Hepatic stellate cell (primary cell): Measurements from ENCODE around the gene ZNF418.

Experiments used
- DNase-seq: peaks from one replicate; pipeline ENCODE4 v3.0.0; 2011; ENCODE audit warnings: low spot score

Gene ZNF418

DNA sequence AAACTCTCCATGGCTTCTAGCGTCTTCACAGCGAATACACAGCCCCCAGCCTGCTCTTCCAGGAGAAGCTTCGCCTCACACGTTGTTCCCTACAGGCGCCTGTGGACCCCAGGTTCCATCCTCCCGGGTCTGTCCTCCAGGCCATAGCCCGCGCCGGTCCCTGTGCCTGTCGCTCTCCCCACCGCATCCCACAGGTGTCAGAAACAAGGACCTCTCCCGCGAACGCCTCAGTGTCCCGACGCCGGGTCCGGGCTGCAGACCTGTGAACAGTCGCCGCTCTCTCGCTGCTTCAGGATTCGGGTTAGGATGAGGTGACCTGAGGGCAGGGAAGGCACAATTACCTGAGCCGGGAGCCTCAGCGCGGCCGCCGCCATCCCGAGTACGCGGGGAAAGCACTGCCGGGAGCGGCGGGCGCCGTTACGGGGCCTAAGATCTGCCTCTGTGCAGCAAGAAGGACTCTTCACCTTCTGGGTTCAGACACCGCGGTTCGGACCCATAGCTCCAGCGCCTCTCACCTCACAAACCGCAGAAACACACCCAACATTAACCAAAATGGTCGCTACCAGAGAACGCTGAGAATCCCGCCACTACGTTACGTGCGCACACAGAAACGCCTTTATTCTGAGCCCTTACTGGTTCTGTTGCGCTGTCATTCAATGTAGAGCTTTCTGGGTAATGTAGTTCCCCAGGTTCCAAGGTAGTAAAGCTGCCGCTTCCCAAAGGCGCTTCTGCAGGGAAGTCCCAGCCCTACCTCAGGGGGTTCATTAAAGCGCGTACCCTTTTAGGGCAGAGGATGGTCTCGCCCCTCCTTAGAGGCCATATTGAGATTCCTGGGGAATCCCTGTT is at the start of gene ZNF418:
ZNF418 (minus strand) TSS at position 583 of the 846 bp plus-strand sequence. CDS start 1,580 bp downstream, outside the sequence.
- peak; percentile 75 for DNase-seq

DNA sequence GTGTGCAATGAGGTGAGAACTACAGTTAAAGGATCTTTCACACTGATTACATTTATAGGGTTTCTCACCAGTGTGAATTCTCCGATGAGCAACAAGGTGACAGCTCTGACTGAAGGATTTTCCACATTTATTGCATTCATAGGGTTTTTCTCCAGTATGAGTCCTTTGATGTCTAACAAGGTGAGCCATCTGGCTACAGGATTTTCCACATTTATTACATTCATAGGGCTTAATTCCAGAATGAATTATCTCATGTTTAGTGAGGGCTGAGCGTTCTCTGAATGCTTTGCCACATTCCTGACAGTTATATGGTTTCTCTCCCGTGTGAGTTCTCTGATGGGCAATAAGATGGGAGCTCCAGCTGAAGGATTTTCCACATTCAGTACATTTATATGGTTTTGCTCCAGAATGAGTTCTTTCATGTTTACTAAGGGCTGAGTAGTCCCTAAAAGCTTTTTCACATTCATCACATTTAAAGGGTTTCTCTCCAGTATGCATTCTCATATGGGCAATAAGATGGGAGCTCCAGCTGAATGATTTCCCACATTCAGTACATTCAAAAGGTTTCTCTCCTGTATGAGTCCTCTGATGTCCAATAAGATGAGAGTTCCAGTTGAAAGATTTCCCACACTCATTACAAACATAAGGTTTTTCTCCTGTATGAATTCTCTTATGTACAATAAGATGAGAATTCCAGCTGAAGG is 43.5 kb upstream of the ZNF418 start:
- no peak for DNase-seq

DNA sequence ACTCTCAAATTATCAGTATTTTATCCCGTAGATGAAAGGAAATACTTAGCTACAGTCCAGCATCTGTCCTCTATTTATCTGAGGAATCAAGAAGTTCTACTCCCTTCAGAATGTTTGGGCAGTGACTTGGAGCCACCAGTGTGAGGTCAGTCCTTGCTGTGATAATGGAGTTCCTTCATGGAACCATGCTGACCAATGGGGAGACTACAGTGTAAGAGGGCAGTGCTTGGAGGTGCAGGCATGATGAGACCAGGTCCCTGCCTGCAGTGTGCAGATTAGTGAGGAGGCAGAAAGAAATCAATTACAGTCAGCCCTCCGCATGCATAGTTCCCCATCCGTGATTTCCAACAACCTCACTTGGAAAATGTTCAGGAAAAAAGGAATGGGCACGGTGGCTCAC is 39.2 kb upstream of the ZNF418 start, which contains the start of gene C19orf18:
C19orf18 (minus strand) TSS at position 101 of the 400 bp plus-strand sequence. CDS start 102 bp downstream, outside the sequence.
- no peak for DNase-seq

DNA sequence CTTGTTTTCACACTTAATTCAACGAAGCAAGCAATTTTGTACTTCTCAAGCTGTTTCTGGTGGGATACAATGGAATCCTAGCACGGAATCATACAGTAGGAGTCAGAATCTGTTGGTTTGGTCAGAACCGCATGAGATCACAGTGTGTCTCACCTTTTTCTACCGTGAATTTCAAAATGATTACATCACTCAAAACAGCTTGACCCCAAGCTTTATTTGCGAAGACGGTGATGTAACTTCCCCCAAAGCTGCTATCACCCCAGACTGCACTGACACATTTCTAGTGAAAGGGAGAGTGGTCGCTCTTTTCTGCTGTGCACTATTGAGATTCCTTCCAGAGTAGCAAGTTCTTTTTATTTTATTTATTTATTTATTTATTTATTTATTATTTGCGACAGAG is 29.6 kb upstream of the ZNF418 start:
- no peak for DNase-seq

DNA sequence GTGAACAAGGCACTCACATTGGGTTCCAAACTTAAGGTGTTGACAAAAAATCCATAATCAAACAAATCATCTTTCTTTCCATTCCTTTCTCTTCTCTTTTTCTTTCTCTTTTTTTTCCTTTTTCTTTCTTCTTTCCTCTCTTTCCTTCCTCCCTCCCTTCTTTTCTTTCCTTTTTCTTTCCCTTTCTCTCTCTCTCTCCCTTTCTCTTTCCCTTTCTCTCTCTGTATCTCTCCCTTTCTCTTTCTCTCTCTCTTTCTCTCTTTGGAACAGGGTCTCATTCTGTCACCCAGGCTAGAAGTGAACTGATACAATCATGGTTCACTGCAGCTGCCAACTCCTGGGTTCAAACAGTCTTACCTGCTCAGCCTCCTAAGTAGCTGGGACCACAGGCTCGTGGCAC is 26.6 kb upstream of the ZNF418 start:
- no peak for DNase-seq

DNA sequence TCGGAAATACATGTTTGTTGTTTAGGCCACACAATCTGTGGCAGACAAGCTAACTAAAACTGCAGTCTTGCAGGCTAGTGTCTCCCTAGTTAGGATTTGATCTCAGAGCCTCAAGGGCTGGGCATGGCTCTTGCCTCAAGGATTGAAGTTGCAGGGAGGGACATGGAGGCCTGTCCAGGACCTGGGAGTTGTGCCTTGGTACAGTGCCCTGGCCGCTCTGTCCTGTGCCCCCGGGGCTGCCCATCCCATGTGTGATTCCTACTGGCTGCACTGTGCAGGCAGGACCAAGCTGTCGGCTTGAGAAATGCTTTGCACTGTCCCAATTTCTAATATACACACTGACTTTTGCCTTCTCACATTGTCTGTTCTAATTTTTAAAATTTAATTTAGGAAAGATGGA is 19.8 kb upstream of the ZNF418 start:
- DNase-seq = no peak

DNA sequence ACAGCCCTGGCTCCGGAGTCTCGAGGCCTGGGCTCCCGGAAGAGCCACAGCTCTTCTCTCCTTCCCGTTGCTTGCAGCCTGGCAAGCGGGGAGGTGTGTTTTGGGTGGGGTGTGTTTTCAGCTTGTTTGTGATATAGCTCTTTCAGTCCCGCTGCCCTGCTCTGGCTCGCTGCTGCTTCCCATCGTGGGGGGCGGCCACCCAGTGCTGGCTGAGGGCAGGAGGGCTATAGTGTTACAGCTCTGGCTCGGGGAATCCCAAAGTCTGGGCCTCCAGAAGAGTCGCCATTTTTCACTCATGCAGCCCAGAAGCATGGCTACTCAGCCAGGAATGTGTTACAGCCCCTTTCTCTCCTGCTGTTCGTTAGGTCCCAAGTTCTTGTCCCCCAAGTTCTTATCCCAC is 14.5 kb upstream of the ZNF418 start:
- no peak for DNase-seq

DNA sequence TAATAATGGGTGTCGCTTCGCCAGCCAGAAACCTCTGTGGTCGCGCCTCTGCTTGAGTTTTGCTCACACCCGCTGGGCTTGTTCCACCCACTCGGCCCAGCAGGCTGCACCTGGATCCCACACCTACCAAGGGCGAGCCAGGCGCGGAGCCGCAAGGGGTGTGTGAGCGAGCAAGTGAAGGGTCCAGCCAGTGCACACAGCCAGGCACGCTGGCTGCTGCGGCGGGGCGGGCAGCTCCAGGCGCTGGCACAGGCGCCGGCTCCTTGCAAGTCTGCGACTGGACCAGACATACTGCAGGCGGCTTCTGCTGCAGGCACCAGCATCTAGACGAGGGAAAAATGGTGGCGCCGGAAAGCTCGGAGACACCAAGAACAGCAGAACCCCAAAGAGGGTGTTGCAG is 14.1 kb upstream of the ZNF418 start:
- no peak for DNase-seq

DNA sequence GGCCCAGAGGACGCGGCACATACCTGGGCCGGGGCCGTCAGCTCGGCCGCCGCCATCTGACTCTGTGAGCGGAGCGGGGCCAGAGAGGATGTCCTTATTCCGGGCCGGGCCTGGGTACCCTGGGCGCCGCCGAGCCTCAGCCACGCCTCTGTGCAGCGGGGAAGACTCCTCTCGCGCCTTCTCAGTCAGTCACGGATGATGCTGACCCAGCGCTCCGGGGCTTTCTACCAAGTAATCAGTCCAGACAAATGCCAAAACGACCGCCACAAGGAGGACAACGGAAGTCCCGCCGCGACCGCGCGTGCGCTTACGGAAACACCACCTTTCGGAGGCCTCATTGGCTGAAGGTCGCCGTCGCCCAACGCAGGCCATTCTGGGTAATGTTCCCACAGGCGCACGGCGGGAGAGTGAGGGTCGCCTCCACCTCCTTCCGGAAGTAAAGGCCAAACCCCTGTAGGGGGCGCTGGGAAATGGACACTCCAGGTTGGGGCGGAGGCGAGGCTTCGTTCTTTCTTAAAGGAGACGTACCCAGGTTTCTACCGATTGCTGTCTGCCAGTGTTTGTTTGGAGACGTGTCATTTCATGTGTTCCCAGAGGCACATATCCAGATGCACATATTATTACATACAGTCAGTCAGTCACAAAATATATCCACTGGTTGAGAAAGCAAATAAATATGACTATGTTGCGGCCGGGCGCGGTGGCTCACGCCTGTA is 12.4 kb upstream of the ZNF418 start, which contains the start of gene ZNF256:
ZNF256 (minus strand) TSS at position 288 of the 716 bp plus-strand sequence; CDS start at position 56, 232 bp downstream.
- peak; percentile 95 for DNase-seq

DNA sequence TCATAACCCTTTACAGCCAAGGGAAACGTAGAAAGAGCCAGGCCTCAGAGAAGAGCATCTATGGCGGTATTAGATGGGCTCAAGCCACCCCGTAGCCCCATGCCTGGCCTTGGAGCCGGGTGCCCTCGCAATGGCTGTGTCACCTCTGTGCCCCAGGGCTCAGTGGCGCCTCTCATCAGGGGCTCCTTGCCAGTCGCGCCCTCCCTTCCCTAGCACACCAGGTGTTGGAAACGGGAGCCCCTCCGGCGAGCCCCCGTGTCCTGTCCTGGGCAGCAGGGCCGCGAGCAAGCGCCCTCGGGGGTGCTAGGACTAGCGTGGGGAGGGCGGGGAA is 11.9 kb upstream of the ZNF418 start:
- no peak for DNase-seq

DNA sequence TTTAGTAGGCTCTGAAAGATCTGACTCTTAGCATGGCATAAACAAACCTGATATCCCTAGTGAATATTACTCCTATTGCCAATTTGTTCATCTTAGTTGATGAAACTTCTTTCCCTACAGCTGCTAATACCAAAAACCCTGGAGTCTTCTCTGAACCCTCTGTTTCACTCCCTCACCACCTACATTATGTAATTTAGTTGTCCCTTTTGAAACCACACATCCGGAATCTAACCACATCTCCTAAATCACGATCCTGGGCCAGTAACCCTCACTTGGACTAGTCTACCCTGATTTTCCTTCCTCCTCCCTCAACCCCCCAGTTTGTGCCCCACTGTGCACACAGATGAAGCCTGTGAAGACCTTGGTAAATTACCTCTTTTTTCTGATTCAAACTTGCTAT is 11.1 kb upstream of the ZNF418 start:
- no peak for DNase-seq

DNA sequence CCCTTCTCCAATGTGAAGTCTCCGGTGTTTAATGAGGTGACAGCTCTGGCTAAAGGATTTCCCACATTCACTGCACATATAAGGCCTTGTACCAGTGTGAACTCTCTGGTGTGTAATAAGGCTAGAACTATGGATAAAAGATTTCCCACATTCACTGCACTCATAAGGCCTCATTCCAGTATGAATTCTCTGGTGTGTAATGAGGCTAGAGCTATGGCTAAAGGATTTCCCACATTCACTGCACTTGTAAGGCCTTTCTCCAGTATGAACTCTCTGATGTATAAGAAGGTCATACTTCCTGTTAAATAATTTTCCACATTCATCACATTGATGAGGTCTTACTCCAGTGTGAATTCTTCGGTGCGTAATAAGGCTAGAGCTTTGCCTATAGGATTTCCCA is 6.4 kb upstream of the ZNF418 start:
- no peak for DNase-seq

DNA sequence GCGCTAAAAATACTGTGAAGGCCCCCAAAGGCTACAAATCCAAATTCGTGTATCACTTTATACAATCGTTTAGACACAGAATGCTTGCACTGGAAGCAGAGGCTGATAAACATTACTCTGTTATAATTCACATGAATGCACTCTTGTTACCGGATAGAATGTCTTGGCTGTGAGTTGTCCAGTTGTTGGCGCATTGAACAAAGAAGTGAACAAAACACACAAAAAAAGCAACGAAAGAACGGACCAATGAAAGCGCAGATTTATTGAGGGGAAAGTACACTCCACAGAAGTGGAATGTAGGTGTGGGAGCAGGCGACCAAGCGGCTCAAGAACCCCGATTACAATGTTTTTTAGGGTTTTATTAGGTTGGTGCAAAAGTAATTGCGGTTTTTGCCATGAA is 529 bp upstream of the ZNF418 start:
- no peak for DNase-seq

DNA sequence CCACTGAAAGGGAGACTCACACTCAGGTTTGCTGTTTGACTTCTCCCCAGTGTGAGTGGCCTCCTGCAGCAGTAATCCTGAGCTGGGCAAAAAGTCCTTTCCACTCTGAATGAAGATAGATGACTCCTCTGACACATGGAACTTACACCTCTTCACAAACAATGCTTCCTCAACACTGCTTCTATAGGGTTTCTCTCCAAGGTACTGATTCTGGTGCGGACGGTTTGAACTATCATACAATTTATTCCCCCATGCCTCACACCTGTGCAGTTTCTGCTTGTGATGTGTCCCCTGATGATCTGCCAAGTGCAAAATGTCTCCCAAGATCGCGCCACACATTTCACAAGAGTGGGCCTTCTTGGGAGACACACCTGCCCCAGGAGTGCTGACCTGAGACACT is 7.6 kb downstream of the ZNF418 start:
- DNase-seq = no peak

DNA sequence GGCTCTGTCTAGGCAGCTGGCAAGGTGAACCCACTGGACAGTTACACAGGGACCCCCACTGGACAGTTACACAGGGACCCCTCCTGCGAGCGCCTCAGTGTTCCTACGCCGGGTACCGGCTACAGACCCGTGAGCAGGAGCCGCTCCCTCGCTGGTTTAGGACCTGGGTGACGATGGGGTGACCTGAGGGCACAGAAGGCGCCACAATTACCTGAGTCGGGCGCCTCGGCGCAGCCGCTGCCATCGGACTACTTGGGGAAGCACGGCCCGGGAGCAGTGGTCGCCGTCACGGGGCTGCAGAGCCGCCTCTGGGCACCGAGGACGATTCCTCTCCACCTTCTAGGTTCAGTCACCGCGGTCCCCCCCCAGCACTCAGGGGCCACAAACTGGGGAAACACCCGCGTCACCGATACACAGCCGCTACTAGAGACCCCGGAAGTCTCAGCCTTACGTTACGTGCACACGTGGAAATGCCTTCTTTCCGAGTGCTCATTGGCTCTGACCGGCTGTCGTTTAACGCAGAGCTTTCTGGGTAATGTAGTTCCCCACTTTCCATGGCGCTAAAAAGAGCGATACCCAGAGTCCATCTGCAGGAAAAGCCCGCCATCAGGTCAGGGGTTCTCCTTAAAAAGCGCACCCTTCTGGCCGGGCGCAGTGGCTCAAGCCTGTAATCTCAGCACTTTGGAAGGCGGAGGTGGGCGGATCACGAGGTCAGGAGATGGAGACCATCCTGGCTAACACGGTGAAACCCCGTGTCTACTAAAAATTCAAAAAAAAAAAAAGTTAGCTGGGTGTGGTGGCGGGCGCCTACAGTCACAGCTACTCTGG is 18.8 kb downstream of the ZNF418 start, which contains the start of gene ZNF417:
ZNF417 (minus strand) TSS at position 425 of the 828 bp plus-strand sequence; CDS start at position 244, 181 bp downstream.
- DNase-seq = peak; percentile 96

DNA sequence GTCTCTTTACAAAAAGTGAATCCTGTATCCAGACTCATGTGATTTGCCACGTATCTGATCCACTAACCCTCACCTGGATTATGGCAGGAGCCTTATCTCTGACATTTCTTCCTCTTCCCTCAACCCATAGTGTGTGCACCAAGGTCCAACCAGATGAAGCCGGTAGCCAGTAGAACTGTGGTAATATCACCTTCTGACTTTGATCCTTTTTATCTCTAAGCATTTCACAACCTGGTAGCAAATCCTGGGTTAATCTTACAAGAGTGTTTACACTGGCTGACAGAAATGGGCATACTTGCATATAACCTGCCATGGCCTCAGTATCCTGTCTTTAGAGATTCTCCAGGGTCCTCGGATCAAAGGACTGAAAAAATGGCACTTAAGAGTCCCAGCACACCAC is 20.7 kb downstream of the ZNF418 start:
- DNase-seq = no peak

DNA sequence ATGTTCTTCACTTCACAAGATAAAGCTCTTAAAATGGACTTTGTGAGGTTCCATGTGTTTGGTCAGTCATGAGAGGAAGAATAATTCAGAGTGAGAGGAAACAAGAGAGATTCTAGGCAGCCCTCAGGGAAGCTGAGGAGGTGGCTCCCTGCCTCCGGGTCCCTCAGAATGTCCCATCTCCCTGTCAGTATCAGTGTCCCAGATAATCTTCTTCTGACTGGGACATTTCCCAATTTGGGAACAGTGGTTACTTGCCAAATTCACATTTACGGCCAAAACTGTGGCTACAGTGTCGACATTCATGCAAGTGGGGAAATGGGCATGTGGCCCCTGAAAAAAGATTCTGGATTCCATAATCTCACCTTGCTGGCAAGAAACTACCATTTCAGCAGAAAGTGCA is 27.8 kb downstream of the ZNF418 start:
- DNase-seq = no peak

DNA sequence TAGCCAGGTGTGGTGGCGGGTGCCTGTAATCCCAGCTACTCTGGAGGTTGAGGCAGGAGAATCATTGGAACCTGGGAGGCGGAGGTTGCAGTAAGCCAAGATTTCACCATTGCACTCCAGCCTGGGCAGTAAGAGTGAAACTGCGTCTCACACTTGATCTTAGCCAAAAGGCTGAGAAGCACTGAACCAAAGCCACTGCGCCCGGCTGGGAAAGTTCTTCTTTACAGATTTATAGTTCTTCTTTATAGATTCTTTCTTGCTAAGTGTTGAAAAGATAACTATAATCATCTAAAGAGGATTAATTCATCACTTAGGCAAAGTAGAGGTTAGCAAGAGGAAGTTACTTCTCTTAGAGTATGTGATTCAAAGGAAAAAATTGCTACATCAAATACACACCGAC is 29.9 kb downstream of the ZNF418 start:
- no peak for DNase-seq

DNA sequence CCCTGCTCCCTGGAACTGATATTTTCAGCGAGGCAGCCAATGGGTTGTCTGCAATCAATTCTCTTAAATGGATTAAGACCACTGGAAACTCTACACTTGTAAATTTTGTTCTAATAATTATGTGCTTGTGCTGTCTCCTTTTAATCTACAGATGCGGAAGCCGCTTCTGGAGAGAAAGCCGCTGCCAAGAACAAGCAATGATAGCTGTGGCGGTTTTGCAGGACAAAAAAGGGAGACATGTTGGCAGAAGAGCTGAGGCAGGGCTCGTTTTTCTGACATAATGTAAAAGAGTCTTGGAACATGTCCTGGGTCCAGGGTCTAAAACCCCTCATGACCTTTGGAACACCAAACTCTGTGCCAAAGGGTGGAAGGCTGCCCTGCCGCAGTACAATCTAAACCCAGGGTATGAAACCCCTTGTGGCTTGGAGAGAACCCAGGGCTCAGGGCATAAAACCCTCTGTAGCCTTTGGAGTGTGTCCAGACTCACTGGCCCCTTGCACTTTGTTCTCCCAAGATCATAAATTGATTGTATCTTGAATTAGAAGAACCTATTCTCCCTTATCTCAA is 31.5 kb downstream of the ZNF418 start:
- no peak for DNase-seq

DNA sequence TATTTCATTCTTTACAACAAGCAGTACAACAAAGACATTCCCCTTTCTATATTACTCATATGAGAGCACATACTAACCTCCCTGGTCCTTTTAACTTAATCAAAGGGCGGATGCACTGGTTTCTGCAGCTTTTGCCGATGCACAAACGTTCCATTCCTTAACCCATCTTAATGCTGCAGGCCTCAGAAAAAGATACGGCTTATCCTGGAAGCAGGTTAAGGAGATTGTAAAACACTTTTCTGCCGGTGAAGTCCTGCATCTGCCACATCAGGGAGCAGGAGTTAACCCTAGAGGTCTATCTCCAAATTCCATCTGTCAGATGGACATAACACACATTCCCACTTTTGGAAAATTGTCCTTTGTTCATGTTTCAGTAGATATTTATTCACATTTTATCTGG is 34.9 kb downstream of the ZNF418 start:
- no peak for DNase-seq

DNA sequence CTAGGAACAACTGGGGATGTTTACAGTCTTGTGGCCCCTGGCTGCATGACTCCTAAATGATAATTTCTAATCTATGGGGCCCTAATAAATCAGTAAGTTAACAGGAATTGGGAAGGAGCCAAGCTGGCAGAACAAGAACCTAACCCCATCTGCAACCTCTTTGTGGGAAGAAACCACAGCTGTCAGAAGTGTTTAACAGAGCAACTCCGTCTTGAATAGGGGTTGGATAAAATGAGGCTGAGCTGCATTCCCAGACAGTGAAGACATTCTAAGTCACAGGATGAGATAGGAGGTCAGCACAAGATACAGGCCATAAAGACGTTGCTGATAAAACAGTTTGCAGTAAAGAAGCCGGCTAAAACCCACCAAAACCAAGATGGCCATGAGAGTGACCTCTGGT is 44.5 kb downstream of the ZNF418 start:
- peak; percentile 9 for DNase-seq
